Prostate gland (tissue), 2 donors: ENCODE results near the gene CGB2. TPM values are rescaled to one million over a fixed set of nuclear protein-coding genes. Genes with fewer than 3 reads are reported as not detected.

ENCODE experiments used
- DNase-seq: peaks from one replicate; pipeline ENCODE4 v3.0.0-alpha.2; 2019; ENCODE audit warnings: low spot score
- H3K27ac ChIP-seq, 2 donors: fragments of 200-600 bp; sonication (generic); 2 replicates each; pipeline ENCODE4 v1.5.1; 2017 to 2019
- H3K27me3 ChIP-seq: fragments of 200-600 bp; sonication (generic); replicated peaks from 2 replicates; pipeline ENCODE4 v1.5.1; 2019; ENCODE audit not compliant: insufficient read depth
- H3K36me3 ChIP-seq, 2 donors: fragments of 200-600 bp; sonication (generic); 1 replicate in 1 of 2; 2 replicates in 1 of 2; pipeline versions ENCODE4 v1.5.1 to v1.8.1; 2017 to 2019
- H3K4me1 ChIP-seq: fragments of 200-600 bp; sonication (generic); replicated peaks from 2 replicates; pipeline ENCODE4 v1.5.1; 2019
- H3K4me3 ChIP-seq, 2 donors: fragments of 200-600 bp; sonication (generic); 2 replicates each; pipeline ENCODE4 v1.5.1; 2017 to 2019
- H3K9me3 ChIP-seq: fragments of 200-600 bp; sonication (generic); 2 replicates; pipeline ENCODE4 v1.5.1; 2017
- CTCF ChIP-seq, 4 experiments: fragments of 200-600 bp in 2 of 4; fragments of 450-650 bp in 2 of 4; sonication (generic) in 2 of 4; IDR thresholded peaks; 1 replicate in 3 of 4; 2 replicates in 1 of 4; pipeline ENCODE4 v1.5.1; 2016 to 2019; ENCODE audit warnings: antibody characterized with exemption in 4 of 4, mild to moderate bottlenecking in 2 of 4, moderate library complexity in 2 of 4
- POLR2A ChIP-seq: fragments of 450-650 bp; IDR thresholded peaks from one replicate; pipeline ENCODE4 v1.6.1; 2016; ENCODE audit warnings: antibody characterized with exemption, mild to moderate bottlenecking
- POLR2AphosphoS5 ChIP-seq: sonication (generic); formaldehyde crosslinking; IDR thresholded peaks from one replicate; pipeline ENCODE4 v1.6.1; 2017; ENCODE audit warnings: antibody characterized with exemption
- WGBS: methylation state at CpG from one replicate; pipeline ENCODE4 v1.1.5; 2018; 5-methylcytosine and 5-hydroxymethylcytosine counted together
- intact Hi-C: fragments of 100-400 bp; cut with DNase I; formaldehyde crosslinking; loops from one replicate; pipeline ENCODE4 v1.14.2; 2022
- total RNA-seq, 2 donors: library from RNA; depleted of rRNA; stranded (reverse); fragments of >200 nt; gene quantifications; one replicate each; pipeline ENCODE4 v1.1.0, GENCODE V29; 2016

CGB2 gene
- total RNA-seq, 2 donors from 2014 or later = not detected

- 93% methylated on average over 7 of the region's 7 CpGs for WGBS
- no peaks in the 10 kb centered on the region for H3K36me3 ChIP-seq
- H3K4me1 ChIP-seq = peaks cover 13% of the 10 kb centered on the region
Observed at GRCh38 chr19:48988286-48988685, 43.4 kb upstream of the CGB2 start.

GRCh38 chr19:48988860-48989259, 42.8 kb upstream of the CGB2 start:
- no peak for DNase-seq
- H3K4me1 ChIP-seq = peaks cover 13% of the 10 kb centered on the region
- intact Hi-C loops = no loop called here
- no peaks in the 10 kb centered on the region for H3K27me3 ChIP-seq
- H3K9me3 ChIP-seq = no peaks in the 10 kb centered on the region
- no peak overlapping the region for H3K4me3 ChIP-seq
- 96% methylated on average over 9 of the region's 9 CpGs for whole genome bisulfite sequencing
- H3K36me3 ChIP-seq = no peaks in the 10 kb centered on the region
- no peak overlapping the region for H3K27ac ChIP-seq
- TF ChIP-seq POLR2A = no peak
- TF ChIP-seq POLR2AphosphoS5 = no peak
- no peak for TF ChIP-seq CTCF (IDR thresholded peaks at IDR 0.05)

More at GRCh38 chr19:48988286-48988685, 43.4 kb upstream of the CGB2 start:
- intact Hi-C loops = no loop called here
- TF ChIP-seq POLR2A = no peak
- no peak for TF ChIP-seq POLR2AphosphoS5
- TF ChIP-seq CTCF (IDR thresholded peaks at IDR 0.05) = no peak
- Histone ChIP-seq H3K27ac (no peak overlapping the region), H3K27me3 (no peaks in the 10 kb centered on the region), H3K4me3 (no peak overlapping the region), H3K9me3 (no peaks in the 10 kb centered on the region)
- no peak for DNase-seq

DNA sequence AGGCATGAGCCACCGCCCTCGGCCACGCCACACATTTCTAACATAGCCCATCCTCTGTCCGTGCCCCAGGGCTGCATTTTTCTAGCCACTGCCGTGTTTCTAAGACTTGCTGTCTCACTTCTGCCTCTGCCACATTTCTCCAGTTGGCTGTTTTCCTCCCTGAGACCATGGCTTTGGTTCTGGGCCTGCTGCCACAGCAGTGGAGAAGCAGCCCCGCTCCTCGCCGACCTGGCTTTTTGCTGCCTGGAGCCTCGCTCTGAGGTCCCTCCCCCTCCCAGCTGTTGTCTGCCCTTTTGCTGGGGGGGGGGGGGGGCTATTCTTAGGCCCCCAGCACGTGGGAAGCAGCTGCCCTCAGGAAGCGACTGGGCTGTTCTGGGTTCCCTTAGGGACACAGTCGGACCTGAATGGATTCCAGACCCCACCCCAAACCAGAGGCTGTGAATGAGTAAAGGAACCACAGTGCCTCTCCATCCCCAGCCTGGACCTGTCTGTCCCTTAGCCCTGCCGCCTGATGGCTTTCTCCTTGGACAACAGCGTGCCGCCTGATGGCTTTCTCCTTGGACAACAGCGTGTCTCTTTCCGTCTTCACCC, 41.9 kb upstream of the CGB2 start:
- H3K36me3 ChIP-seq = no peaks in the 10 kb centered on the region
- no peak overlapping the region for H3K4me3 ChIP-seq
- no peak for DNase-seq
- TF ChIP-seq POLR2A (no peak), POLR2AphosphoS5 (no peak), CTCF (IDR thresholded peaks at IDR 0.05) (no peak)
- intact Hi-C loops = no loop called here
- no peaks in the 10 kb centered on the region for H3K9me3 ChIP-seq
- WGBS = 80% methylated on average over 17 of the region's 17 CpGs
- no peak overlapping the region for H3K27ac ChIP-seq
- H3K27me3 ChIP-seq = no peaks in the 10 kb centered on the region
- H3K4me1 ChIP-seq = peaks cover 19% of the 10 kb centered on the region

DNA sequence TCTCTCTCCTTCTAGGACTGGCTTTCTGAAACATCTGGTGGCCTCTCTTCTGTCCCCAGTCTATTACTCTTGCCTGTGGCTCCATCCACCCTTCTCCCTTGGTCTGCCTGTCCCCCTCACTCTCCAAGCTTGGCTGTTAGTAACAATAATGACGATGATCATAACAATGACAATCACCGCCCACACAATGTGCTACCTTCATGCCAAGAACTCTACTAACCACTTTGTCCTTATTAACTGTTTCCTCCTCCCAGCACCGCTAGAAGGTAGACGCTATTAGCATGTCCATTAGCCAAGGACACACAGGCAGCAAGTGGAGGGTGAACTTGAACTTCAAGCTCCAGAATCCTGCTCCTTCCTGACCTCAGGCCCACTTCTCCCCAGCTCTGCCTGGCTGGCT, 41.3 kb upstream of the CGB2 start:
- WGBS = 40% methylated on average over 4 of the region's 4 CpGs
- DNase-seq = no peak
- no peaks in the 10 kb centered on the region for H3K9me3 ChIP-seq
- H3K4me3 ChIP-seq = no peak overlapping the region
- no peaks in the 10 kb centered on the region for H3K36me3 ChIP-seq
- no peaks in the 10 kb centered on the region for H3K27me3 ChIP-seq
- intact Hi-C loops = no loop called here
- H3K27ac ChIP-seq = no peak overlapping the region
- peaks cover 19% of the 10 kb centered on the region for H3K4me1 ChIP-seq
- TF ChIP-seq CTCF (IDR thresholded peaks at IDR 0.05) (no peak), POLR2AphosphoS5 (no peak), POLR2A (no peak)

DNA sequence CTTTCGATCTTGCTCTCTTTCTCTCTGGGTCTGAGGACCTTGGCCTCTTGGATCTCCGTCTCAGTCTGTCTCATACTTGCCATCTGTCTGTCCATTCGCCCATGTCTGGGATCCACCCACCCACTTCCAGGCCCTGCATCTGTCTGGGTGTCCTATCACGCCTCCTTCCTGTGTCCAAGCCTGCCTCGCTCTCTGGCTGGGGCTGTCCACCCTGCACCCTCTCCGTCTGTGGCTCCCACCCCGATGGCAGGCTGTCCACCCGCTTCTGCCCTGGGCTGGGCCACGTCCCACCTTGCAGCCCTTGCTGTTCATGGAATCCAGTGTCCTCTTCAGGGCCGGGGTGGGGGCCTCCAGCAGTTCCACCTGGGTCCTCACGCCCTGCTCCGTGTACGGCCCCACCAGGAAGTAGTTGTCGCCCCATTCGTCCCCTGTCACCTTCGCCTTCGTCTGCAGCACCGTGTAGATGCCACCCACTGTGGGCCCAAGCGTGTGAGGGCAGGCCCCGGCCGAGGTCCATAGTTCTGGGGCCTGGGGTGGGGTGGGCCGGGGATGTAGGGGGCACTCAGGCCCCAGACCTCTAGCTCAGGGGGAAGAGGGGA, 40.6 kb upstream of the CGB2 start:
- TF ChIP-seq POLR2AphosphoS5 (no peak), POLR2A (no peak), CTCF (IDR thresholded peaks at IDR 0.05) (no peak)
- no peaks in the 10 kb centered on the region for H3K9me3 ChIP-seq
- peaks cover 19% of the 10 kb centered on the region for H3K4me1 ChIP-seq
- H3K27me3 ChIP-seq = no peaks in the 10 kb centered on the region
- WGBS = 69% methylated on average over 22 of the region's 22 CpGs
- H3K36me3 ChIP-seq = no peaks in the 10 kb centered on the region
- H3K4me3 ChIP-seq = peak overlapping the region; percentile 74 to 88
- peak overlapping the region in 1 of 2 donors; percentile 97 for H3K27ac ChIP-seq
- intact Hi-C loops = no loop called here
- DNase-seq = no peak
